Stimulated activated CD4-positive, alpha-beta T cell treated with anti-CD3 and anti-CD28 coated beads, Interleukin-2, amount 100 ng/mL, for 24 hours (primary cell): Measurements from ENCODE around the gene ACTL6B.

Experiments
- DNase-seq, 2 donors: peaks; one replicate each; pipeline ENCODE4 v3.0.0-alpha.2; 2020

Gene ACTL6B

DNA sequence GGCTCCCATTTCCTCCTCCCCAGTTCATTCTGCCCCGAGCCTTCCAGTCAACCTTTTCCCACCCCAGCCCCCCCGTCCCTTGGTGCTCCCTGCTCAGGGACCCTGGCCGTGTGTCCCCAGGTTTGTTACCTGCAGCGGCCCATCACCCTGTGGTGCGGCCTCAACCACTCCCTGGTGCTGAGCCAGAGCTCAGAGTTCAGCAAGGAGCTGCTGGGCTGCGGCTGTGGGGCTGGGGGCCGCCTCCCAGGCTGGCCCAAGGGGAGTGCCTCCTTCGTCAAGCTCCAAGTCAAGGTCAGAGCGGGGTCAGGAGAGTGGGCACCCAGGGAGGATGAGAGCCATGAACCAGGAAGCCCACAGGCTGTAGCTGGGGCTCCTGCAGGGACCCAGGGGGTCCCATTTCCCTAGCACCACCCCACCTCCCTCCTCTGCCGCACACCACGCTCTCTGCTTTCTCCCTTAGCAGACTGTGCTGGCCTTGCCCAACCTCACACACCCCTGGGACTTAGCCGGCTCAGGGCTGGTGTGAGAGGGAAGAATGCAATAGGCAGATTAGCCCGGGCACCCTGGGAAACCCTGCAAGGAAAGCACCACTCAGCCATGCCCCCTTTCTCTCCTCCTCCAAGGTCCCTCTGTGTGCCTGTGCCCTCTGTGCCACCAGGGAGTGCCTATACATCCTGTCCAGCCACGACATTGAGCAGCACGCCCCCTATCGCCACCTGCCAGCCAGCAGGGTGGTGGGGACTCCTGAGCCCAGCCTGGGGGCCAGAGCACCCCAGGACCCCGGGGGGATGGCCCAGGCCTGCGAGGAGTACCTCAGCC is 56.1 kb downstream of the ACTL6B start:
- no peak for DNase-seq

DNA sequence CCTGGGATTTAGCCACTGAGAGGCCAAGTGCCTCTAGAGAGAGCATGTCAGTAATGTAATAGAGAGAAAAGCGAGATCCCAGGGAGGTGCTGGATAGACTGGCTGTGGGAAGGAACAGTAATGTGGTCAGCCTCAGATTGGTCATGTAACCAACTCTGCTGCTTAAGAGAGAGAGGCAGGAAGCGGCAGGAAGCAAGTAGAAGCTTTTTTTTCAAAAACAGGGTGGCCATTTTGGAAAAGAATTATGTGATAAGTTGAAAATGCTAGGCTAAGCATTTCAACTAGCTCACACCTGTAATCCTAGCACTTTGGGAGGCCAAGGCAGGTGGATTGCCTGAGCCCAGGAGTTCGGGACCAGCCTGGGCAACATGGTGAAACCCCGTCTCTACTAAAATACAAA is 57.8 kb downstream of the ACTL6B start:
- no peak for DNase-seq

GRCh38 chr7:100595188-100595587 is 61.1 kb downstream of the ACTL6B start:
- DNase-seq, result no peak
